ENCODE data around the gene USP19.

USP19 gene

DNA sequence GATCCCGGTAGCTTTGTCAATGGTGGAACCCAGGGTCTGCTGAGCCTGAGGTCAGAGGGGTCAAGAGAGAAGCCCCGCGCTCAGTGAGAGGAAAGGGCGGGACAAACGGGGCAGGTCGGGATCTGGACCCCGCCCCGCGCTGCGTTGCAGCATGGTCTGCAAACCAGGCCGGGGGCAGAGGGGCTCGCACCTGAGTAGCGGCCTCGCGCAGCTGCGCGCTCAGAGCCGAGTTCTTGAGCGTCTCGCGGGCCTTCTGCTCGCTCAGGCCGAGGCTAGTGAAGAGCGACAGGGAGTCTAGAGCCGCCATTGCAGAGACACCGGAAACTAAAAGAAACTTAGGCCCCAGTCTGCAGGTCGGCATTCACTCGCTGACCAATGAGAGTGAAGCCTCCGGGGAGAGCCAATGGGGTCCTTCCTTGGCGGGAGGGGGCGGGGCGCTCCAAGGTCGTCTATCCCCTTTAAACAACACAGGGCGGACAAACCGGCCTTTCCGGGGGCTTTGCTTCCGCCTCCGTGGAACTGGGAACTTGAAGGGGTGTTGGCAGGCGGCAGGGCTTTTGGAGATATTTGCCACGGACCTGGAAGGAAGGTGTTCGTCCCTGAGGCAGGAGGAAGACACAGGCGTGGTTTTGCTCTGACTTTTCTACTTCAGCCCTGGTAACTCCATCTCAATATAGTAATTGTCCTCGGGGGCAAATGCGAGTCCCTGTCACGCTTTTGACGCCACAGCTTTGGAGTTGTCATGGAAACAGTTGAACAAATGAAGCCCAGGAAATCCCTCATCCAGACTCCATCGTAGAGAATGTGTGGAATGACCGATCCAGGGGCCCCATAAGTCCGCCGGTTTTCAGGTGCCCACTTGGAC, 16.0 kb downstream of the USP19 start, which contains the start of gene QARS1:
Gene QARS1 (minus strand): TSS at position 331 of the 865 bp plus-strand sequence. CDS start 24 bp downstream, at position 307.
- TF ChIP-seq, protein P1, sequence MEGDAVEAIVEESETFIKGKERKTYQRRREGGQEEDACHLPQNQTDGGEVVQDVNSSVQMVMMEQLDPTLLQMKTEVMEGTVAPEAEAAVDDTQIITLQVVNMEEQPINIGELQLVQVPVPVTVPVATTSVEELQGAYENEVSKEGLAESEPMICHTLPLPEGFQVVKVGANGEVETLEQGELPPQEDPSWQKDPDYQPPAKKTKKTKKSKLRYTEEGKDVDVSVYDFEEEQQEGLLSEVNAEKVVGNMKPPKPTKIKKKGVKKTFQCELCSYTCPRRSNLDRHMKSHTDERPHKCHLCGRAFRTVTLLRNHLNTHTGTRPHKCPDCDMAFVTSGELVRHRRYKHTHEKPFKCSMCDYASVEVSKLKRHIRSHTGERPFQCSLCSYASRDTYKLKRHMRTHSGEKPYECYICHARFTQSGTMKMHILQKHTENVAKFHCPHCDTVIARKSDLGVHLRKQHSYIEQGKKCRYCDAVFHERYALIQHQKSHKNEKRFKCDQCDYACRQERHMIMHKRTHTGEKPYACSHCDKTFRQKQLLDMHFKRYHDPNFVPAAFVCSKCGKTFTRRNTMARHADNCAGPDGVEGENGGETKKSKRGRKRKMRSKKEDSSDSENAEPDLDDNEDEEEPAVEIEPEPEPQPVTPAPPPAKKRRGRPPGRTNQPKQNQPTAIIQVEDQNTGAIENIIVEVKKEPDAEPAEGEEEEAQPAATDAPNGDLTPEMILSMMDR (IDR thresholded peaks at IDR 0.05; ENCODE audit: low read depth, low read length, missing control alignments): no peak
- in situ Hi-C loops (cut with HindIII; ENCODE audit: low pct_ligation_motif_present, low sequenced_read_pairs): no loop called here
- DNase-seq: peak; percentile 93
- peak within 1 kb of the TSS; percentile 93 for H3K4me3 ChIP-seq (ENCODE audit: low read depth, low read length)
- H3K36me3 ChIP-seq (replicated peaks): peaks cover 45% of the 10 kb centered on the region
- no peaks in the 10 kb centered on the region for H3K27me3 ChIP-seq (replicated peaks)
- peak within 1 kb of the TSS; percentile 87 for H3K27ac ChIP-seq

GRCh38 chr3:49104052-49104426, 16.6 kb downstream of the USP19 start:
- Histone ChIP-seq H3K4me3 (ENCODE audit: low read depth, low read length) (peak overlapping the region; percentile 93), H3K36me3 (replicated peaks) (peaks cover 45% of the 10 kb centered on the region), H3K27me3 (replicated peaks) (no peaks in the 10 kb centered on the region), H3K27ac (peak overlapping the region; percentile 87)
- in situ Hi-C loops (cut with HindIII; ENCODE audit: low pct_ligation_motif_present, low sequenced_read_pairs): no loop called here
- no peak for DNase-seq
- TF ChIP-seq, protein P1 (IDR thresholded peaks at IDR 0.05; ENCODE audit: low read depth, low read length, missing control alignments): no peak

DNA sequence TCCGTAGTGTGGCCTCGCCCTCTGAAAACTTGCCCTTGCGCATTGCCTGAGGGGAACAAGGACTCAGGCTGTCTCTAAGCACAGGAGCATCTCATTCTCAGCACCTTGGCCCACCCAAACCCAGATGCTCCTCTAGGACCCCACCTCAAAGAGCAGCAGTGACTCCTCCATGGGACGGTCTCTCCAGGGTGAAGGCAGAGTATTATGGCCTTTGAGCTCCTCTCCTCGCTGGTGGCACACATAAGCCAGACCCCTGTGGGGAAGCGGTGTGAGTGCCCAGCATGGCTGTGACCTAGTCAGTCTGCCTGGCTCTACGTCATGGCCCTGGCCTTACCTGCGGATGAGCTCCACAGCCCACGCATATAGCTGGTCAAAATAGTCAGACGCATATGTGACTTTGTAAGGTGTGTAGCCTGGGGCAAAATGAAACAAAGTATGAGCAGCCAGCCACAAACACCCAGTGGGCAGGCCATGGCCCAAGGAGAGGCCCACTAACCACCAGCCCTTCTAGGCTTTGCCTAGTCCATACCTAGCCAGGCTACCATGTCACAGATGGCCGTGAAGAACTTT, 20.5 kb downstream of the USP19 start:
- TF ChIP-seq, protein P1 (IDR thresholded peaks at IDR 0.05; ENCODE audit: low read depth, low read length, missing control alignments): no peak
- Histone ChIP-seq H3K4me3 (ENCODE audit: low read depth, low read length) (no peak overlapping the region), H3K27me3 (replicated peaks) (no peaks in the 10 kb centered on the region), H3K36me3 (replicated peaks) (peaks cover 60% of the 10 kb centered on the region), H3K27ac (no peak overlapping the region)
- in situ Hi-C loops (cut with HindIII; ENCODE audit: low pct_ligation_motif_present, low sequenced_read_pairs): no loop called here
- no peak for DNase-seq

GRCh38 chr3:49098910-49099630, 21.6 kb downstream of the USP19 start:
- Histone ChIP-seq H3K36me3 (replicated peaks) (peaks cover 60% of the 10 kb centered on the region), H3K27me3 (replicated peaks) (no peaks in the 10 kb centered on the region)
- in situ Hi-C loops (cut with HindIII; ENCODE audit: low pct_ligation_motif_present, low sequenced_read_pairs): no loop called here

GRCh38 chr3:49098429-49098828, 22.2 kb downstream of the USP19 start:
- Histone ChIP-seq H3K4me3 (ENCODE audit: low read depth, low read length) (no peak overlapping the region), H3K27ac (no peak overlapping the region), H3K27me3 (replicated peaks) (no peaks in the 10 kb centered on the region), H3K36me3 (replicated peaks) (peaks cover 60% of the 10 kb centered on the region)
- TF ChIP-seq, protein P1 (IDR thresholded peaks at IDR 0.05; ENCODE audit: low read depth, low read length, missing control alignments): no peak
- DNase-seq: no peak
- in situ Hi-C loops (cut with HindIII; ENCODE audit: low pct_ligation_motif_present, low sequenced_read_pairs): no loop called here

More at GRCh38 chr3:49098910-49099630, 21.6 kb downstream of the USP19 start:
- H3K27ac ChIP-seq: no peak overlapping the region
- H3K4me3 ChIP-seq (ENCODE audit: low read depth, low read length): no peak overlapping the region
- DNase-seq: no peak
- TF ChIP-seq, protein P1 (IDR thresholded peaks at IDR 0.05; ENCODE audit: low read depth, low read length, missing control alignments): no peak

Measured in brain microvascular endothelial cell (primary cell).